ENCODE data around the gene NUP85. TPM values are rescaled to one million over a fixed set of nuclear protein-coding genes. Genes with fewer than 3 reads are reported as not detected.
"Not testable (repeated sequence)": the region's sequence is repeated elsewhere in the genome, so short reads cannot be mapped to it uniquely, and the experiment has no call there.

The NUP85 gene
- total RNA-seq, 2 donors from 2014 or later: 30.3 to 39.3 TPM

- no peaks in the 10 kb centered on the region for H3K27me3 ChIP-seq (replicated peaks; ENCODE audit: insufficient read depth)
- peaks cover 9% of the 10 kb centered on the region for H3K36me3 ChIP-seq
- H3K9me3 ChIP-seq: no peaks in the 10 kb centered on the region
- peaks cover 18 to 20% of the 10 kb centered on the region in 2 donors for H3K4me1 ChIP-seq (ENCODE audit: control insufficient read depth in 1 of 2, low read depth in 2 of 2)
- DNase-seq (ENCODE audit: low spot score): no peak
- no peak for ATAC-seq (ENCODE audit: insufficient number of reproducible peaks, low FRiP score, low read depth)
- H3K27ac ChIP-seq: peak overlapping the region; percentile 90 to 91
- TF ChIP-seq CTCF (IDR thresholded peaks at IDR 0.05): no peak
- peak overlapping the region; percentile 88 for H3K4me3 ChIP-seq
Observed at GRCh38 chr17:75205793-75206163, 299 bp downstream of the NUP85 start.

- H3K9me3 ChIP-seq; H3K27ac ChIP-seq; ATAC-seq (ENCODE audit: insufficient number of reproducible peaks, low FRiP score, low read depth); H3K27me3 ChIP-seq (replicated peaks; ENCODE audit: insufficient read depth); DNase-seq (ENCODE audit: low spot score): not testable (repeated sequence)
- peak overlapping the region; percentile 88 for H3K4me3 ChIP-seq
- peaks cover 18 to 20% of the 10 kb centered on the region in 2 donors for H3K4me1 ChIP-seq (ENCODE audit: control insufficient read depth in 1 of 2, low read depth in 2 of 2)
- H3K36me3 ChIP-seq: peaks cover 18% of the 10 kb centered on the region
Observed at GRCh38 chr17:75207050-75207407, 1.6 kb downstream of the NUP85 start.

GRCh38 chr17:75207760-75208159, 2.3 kb downstream of the NUP85 start:
- Histone ChIP-seq H3K27me3 (replicated peaks; ENCODE audit: insufficient read depth) (no peaks in the 10 kb centered on the region), H3K9me3 (no peaks in the 10 kb centered on the region), H3K4me3 (no peak overlapping the region), H3K27ac (no peak overlapping the region), H3K4me1 (ENCODE audit: control insufficient read depth in 1 of 2, low read depth in 2 of 2) (peaks cover 18 to 20% of the 10 kb centered on the region in 2 donors), H3K36me3 (peaks cover 23% of the 10 kb centered on the region)
- ATAC-seq (ENCODE audit: insufficient number of reproducible peaks, low FRiP score, low read depth) (no peak), DNase-seq (ENCODE audit: low spot score) (no peak)
- TF ChIP-seq CTCF (IDR thresholded peaks at IDR 0.05): no peak

- H3K27ac ChIP-seq: no peak overlapping the region
- no peak for ATAC-seq (ENCODE audit: insufficient number of reproducible peaks, low FRiP score, low read depth)
- no peaks in the 10 kb centered on the region for H3K27me3 ChIP-seq (replicated peaks; ENCODE audit: insufficient read depth)
Observed at GRCh38 chr17:75208161-75208560, 2.7 kb downstream of the NUP85 start.

GRCh38 chr17:75209061-75209460, 3.6 kb downstream of the NUP85 start:
- Histone ChIP-seq H3K4me3 (no peak overlapping the region), H3K36me3 (peaks cover 36% of the 10 kb centered on the region)
- DNase-seq (ENCODE audit: low spot score): no peak

More at GRCh38 chr17:75208161-75208560, 2.7 kb downstream of the NUP85 start:
- no peak for DNase-seq (ENCODE audit: low spot score)
- peaks cover 27% of the 10 kb centered on the region for H3K36me3 ChIP-seq
- no peak for TF ChIP-seq CTCF (IDR thresholded peaks at IDR 0.05)
- H3K9me3 ChIP-seq: no peaks in the 10 kb centered on the region
- no peak overlapping the region for H3K4me3 ChIP-seq
- H3K4me1 ChIP-seq (ENCODE audit: control insufficient read depth in 1 of 2, low read depth in 2 of 2): peaks cover 18 to 20% of the 10 kb centered on the region in 2 donors

More at GRCh38 chr17:75209061-75209460, 3.6 kb downstream of the NUP85 start:
- H3K27ac ChIP-seq: no peak overlapping the region
- no peak for TF ChIP-seq CTCF (IDR thresholded peaks at IDR 0.05)
- no peaks in the 10 kb centered on the region for H3K9me3 ChIP-seq
- H3K4me1 ChIP-seq (ENCODE audit: control insufficient read depth in 1 of 2, low read depth in 2 of 2): peaks cover 18 to 20% of the 10 kb centered on the region in 2 donors
- no peaks in the 10 kb centered on the region for H3K27me3 ChIP-seq (replicated peaks; ENCODE audit: insufficient read depth)
- ATAC-seq (ENCODE audit: insufficient number of reproducible peaks, low FRiP score, low read depth): no peak

Data from thoracic aorta (tissue), 2 donors.